ENCODE results near the gene PAH.
A peak's percentile ranks its signal among the peaks of the same experiment; 100 is the strongest.

Gene PAH

DNA sequence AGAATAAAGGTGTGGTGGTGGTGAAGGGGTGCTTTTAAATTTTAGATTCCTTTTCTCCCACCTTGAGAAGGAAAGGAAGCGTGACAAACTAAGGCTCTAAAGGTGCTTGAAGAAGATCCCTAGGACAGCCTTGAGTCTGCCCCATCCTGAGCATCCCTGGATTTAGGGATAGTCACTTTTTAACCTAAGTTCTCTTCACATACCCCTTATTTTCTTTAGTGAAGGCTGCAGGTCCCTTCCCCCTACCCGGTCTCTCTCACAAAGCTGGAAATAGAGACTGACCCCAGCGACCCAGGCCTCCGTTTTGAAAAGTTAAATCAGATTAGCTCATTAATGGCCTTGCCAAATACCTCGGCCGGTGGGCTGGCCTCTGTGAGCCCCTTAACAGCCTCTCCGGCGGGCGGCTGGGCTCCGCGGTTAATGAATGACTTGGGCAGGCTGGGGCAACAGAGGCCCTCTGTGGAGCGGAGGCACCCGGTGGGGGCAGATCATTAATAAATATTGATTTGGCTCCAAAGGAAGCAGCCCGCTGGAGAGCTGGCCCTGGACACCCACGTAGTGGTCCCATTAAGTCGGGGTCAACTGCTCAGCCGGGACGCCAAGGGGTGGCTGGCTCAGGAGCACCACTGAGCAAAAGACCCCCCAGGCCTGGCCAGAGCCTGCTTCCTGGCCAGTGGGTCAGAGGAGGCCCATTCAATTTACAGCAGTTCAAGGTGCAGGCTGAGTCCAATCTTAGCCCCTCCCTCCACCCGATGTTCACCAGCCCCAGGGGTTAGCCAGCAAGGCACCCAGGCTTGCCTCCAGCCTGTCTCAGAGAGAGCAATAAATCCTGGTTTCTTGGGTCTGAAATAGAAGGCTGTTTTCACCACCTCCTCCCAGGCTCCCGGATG is 31.8 kb downstream of the PAH start:
- no peak overlapping the region for H3K4me3 ChIP-seq (ENCODE audit: low read length)
- H3K36me3 ChIP-seq (ENCODE audit: insufficient read depth, low read length), result no peaks in the 10 kb centered on the region
- H3K9me3 ChIP-seq (replicated peaks; ENCODE audit: low read length), result no peaks in the 10 kb centered on the region
- H3K27me3 ChIP-seq (ENCODE audit: control insufficient read depth, insufficient read depth, low read length), result no peaks in the 10 kb centered on the region
- no peak overlapping the region for H3K4me2 ChIP-seq (ENCODE audit: low read length)
- H3K9ac ChIP-seq (ENCODE audit: low read depth, low read length), result no peak overlapping the region
- no peaks in the 10 kb centered on the region for H3K4me1 ChIP-seq (ENCODE audit: control insufficient read depth, insufficient read depth, low read length)

DNA sequence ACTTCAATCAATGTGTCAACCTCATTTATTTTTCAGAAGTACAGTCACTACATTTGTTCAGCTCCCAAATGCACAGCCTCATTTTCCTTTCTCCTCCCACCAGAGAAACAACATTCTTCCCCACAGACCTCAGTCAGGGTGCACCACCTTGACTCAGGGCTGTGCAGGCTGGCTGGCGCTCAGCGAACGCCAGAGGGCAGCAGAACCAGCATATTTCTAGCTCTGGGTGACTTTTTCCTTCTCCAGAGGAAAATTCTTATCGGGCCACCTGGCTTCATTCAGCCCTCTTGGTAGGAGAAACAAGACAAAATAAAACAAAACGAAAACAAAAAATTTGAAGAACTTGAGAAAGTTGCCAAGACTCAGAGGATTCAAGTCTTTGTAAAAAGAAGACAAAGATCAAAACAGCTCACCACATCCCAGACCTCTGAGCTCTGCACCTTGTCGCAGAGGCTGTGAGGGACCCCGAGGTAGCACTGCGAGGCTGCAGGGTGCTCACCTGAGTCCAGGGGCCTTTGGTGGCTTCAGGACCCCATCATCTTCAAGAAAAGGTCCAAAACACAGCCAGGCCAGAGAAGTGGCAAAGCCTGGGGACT is 33.7 kb downstream of the PAH start:
- Histone ChIP-seq H3K27me3 (ENCODE audit: control insufficient read depth, insufficient read depth, low read length) (no peaks in the 10 kb centered on the region), H3K36me3 (ENCODE audit: insufficient read depth, low read length) (no peaks in the 10 kb centered on the region), H3K4me1 (ENCODE audit: control insufficient read depth, insufficient read depth, low read length) (no peaks in the 10 kb centered on the region), H3K9me3 (replicated peaks; ENCODE audit: low read length) (no peaks in the 10 kb centered on the region), H3K4me3 (ENCODE audit: low read length) (no peak overlapping the region), H3K9ac (ENCODE audit: low read depth, low read length) (no peak overlapping the region), H3K4me2 (ENCODE audit: low read length) (no peak overlapping the region)

DNA sequence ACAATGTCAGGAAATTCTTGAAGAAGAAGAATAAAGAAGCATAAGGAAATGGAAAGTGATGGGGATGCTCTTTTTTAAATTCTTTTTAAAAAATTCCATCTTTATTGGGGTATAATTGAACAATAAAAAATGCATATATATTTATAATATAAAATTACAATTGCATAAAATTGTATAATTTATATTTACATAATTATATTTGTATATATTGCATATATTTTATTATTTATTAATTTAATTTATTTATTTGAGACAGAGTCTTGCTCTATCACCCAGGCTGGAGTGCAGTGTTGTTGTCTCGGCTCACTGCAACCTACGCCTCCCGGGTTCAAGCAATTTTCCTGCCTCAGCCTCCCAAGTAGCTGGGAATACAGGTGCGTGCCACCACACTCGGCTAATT is 36.3 kb downstream of the PAH start:
- H3K9ac ChIP-seq (ENCODE audit: low read depth, low read length), result no peak overlapping the region
- H3K4me3 ChIP-seq (ENCODE audit: low read length), result no peak overlapping the region
- H3K27me3 ChIP-seq (ENCODE audit: control insufficient read depth, insufficient read depth, low read length), result no peaks in the 10 kb centered on the region

DNA sequence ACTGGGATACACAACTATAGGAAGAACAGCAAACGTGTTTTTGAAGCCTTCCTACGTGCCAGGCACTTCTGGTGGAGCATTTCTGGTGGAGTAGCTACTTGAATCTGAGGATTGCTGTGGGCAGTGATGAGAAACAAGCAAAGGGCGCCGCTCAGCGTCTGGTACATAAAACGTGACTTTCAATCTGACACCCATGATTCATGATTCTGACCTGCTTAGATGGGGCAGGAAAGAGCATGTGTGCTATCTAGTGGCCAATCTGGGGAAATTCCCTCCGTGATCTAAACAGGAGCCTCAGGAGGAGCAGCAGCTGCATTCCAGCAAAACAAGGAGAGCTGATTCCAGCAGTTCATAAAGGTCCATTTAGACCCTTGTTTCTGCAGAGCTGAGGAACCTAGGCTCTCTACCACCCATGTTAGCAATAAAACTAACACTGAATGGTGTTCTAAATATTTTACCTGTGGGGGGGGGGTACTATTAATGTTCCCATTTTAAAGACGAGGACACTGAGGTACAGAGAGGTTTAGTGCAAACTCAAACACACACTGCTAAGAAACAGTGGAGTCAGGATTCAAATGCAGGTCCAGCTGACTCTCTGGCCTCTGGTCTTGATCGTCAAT is 37.8 kb downstream of the PAH start:
- Histone ChIP-seq H3K27me3 (ENCODE audit: control insufficient read depth, insufficient read depth, low read length) (no peaks in the 10 kb centered on the region), H3K4me3 (ENCODE audit: low read length) (no peak overlapping the region), H3K9me3 (replicated peaks; ENCODE audit: low read length) (no peaks in the 10 kb centered on the region), H3K9ac (ENCODE audit: low read depth, low read length) (no peak overlapping the region), H3K4me2 (ENCODE audit: low read length) (peak overlapping the region; percentile 23), H3K36me3 (ENCODE audit: insufficient read depth, low read length) (no peaks in the 10 kb centered on the region), H3K4me1 (ENCODE audit: control insufficient read depth, insufficient read depth, low read length) (no peaks in the 10 kb centered on the region)

More for the DNA sequence above, 36.3 kb downstream of the PAH start:
- no peaks in the 10 kb centered on the region for H3K4me1 ChIP-seq (ENCODE audit: control insufficient read depth, insufficient read depth, low read length)
- H3K9me3 ChIP-seq (replicated peaks; ENCODE audit: low read length), result no peaks in the 10 kb centered on the region
- no peaks in the 10 kb centered on the region for H3K36me3 ChIP-seq (ENCODE audit: insufficient read depth, low read length)
- no peak overlapping the region for H3K4me2 ChIP-seq (ENCODE audit: low read length)

DNA sequence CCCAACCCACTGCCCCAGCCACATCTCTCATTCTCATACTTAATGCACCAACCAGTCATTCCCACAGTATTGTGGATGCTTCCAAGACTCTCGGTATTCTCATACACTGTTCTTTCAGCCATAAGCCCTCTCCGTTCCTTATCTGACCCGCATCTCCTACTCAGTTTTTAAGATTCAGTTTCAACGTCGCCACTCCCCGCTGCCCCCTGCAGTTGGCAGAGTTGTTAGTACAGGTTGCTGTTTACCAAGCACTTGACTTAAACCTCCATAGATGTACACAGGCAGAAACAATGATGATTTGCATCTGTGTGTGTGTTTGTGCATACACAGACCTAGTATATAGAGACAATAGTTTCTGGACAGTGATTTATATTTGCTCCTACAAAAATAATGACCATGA is 40.2 kb downstream of the PAH start:
- no peaks in the 10 kb centered on the region for H3K9me3 ChIP-seq (replicated peaks; ENCODE audit: low read length)
- no peak overlapping the region for H3K9ac ChIP-seq (ENCODE audit: low read depth, low read length)
- no peaks in the 10 kb centered on the region for H3K36me3 ChIP-seq (ENCODE audit: insufficient read depth, low read length)
- no peaks in the 10 kb centered on the region for H3K27me3 ChIP-seq (ENCODE audit: control insufficient read depth, insufficient read depth, low read length)
- no peak overlapping the region for H3K4me3 ChIP-seq (ENCODE audit: low read length)
- H3K4me1 ChIP-seq (ENCODE audit: control insufficient read depth, insufficient read depth, low read length), result no peaks in the 10 kb centered on the region
- H3K4me2 ChIP-seq (ENCODE audit: low read length), result no peak overlapping the region

DNA sequence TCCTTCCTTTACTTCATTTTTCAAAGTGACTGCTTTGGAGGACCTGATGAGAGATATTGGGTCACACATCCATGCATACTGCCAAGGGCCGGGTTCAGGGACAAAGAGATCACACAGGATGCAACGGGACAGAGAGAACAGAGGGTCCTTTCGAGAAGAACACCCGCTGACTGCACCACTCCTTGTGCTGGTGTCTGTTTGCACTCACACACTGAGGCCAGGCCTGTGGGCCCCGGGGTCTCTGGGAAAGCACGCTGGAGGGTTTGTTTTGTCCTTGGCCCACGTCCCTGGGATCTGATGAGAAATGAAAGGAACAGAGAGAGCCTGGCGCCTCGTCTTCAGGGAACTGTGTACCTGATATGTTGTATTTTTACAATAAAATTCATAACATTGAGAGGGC is 42.2 kb downstream of the PAH start:
- Histone ChIP-seq H3K4me2 (ENCODE audit: low read length) (no peak overlapping the region), H3K4me1 (ENCODE audit: control insufficient read depth, insufficient read depth, low read length) (no peaks in the 10 kb centered on the region), H3K9me3 (replicated peaks; ENCODE audit: low read length) (no peaks in the 10 kb centered on the region), H3K4me3 (ENCODE audit: low read length) (no peak overlapping the region), H3K9ac (ENCODE audit: low read depth, low read length) (no peak overlapping the region), H3K36me3 (ENCODE audit: insufficient read depth, low read length) (no peaks in the 10 kb centered on the region), H3K27me3 (ENCODE audit: control insufficient read depth, insufficient read depth, low read length) (no peaks in the 10 kb centered on the region)

DNA sequence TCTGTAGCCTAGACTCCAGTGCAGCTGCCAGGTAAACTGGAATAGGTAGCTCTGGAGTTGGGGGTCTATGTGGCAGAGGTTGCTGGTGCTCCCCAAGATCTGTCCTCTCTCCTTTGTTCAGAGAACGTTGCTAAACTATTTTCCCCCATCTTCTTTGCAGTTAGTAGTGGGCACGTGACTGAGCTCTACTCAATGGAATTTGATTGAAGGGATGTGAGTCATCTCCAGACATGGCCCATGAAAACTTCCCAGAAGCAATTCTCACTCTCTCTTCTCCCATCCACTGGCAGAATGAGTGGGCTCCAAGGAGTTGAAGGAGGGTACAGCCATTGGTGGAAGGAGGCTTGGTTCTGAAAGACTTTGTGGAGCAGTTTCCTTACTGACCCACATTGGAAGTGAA is 44.0 kb downstream of the PAH start:
- Histone ChIP-seq H3K4me1 (ENCODE audit: control insufficient read depth, insufficient read depth, low read length) (no peaks in the 10 kb centered on the region), H3K36me3 (ENCODE audit: insufficient read depth, low read length) (no peaks in the 10 kb centered on the region), H3K27me3 (ENCODE audit: control insufficient read depth, insufficient read depth, low read length) (no peaks in the 10 kb centered on the region), H3K4me2 (ENCODE audit: low read length) (no peak overlapping the region), H3K4me3 (ENCODE audit: low read length) (no peak overlapping the region), H3K9me3 (replicated peaks; ENCODE audit: low read length) (no peaks in the 10 kb centered on the region), H3K9ac (ENCODE audit: low read depth, low read length) (no peak overlapping the region)

DNA sequence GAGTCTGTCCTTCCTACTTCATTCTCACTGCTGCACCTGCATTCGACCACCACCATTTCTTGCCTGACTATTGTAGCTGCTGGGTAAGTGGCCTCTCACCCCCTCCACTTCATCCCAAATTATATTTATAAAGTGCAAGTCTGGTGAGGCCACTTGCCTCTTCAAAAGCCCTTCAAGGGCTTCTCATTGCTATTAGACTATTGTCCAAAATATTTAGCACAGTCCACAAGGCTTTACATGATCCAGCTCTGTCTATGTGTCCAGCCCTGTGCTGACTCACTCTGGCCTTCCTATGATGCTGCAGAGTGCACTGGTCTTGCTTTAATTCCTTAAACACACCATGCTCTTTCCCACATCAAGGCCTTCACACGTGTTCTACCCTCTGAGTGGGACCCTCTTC is 46.0 kb downstream of the PAH start:
- Histone ChIP-seq H3K4me1 (ENCODE audit: control insufficient read depth, insufficient read depth, low read length) (no peaks in the 10 kb centered on the region), H3K27me3 (ENCODE audit: control insufficient read depth, insufficient read depth, low read length) (no peaks in the 10 kb centered on the region), H3K9ac (ENCODE audit: low read depth, low read length) (no peak overlapping the region), H3K4me3 (ENCODE audit: low read length) (no peak overlapping the region), H3K9me3 (replicated peaks; ENCODE audit: low read length) (no peaks in the 10 kb centered on the region), H3K36me3 (ENCODE audit: insufficient read depth, low read length) (no peaks in the 10 kb centered on the region), H3K4me2 (ENCODE audit: low read length) (no peak overlapping the region)

DNA sequence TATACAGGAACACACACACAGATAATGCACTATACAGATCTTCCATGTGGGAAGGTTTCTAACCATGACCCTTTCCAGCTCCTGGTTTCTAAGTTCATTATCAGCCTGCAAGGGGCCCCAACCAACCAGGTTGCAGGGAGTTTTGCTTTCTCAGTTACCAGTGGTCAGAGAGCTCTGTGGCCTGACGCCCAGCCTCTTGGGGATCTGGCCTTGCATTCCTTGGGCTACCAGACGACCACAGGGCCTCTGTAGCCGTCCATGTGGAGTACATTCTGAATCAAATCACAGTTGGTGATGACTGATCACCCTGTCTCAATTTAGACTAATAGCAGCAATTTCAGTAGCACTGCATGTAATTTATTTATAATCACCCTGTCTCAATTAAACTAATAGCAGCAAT is 47.5 kb downstream of the PAH start:
- Histone ChIP-seq H3K9ac (ENCODE audit: low read depth, low read length) (no peak overlapping the region), H3K27me3 (ENCODE audit: control insufficient read depth, insufficient read depth, low read length) (no peaks in the 10 kb centered on the region), H3K36me3 (ENCODE audit: insufficient read depth, low read length) (no peaks in the 10 kb centered on the region), H3K4me1 (ENCODE audit: control insufficient read depth, insufficient read depth, low read length) (no peaks in the 10 kb centered on the region), H3K4me3 (ENCODE audit: low read length) (no peak overlapping the region), H3K4me2 (ENCODE audit: low read length) (no peak overlapping the region), H3K9me3 (replicated peaks; ENCODE audit: low read length) (no peaks in the 10 kb centered on the region)

DNA sequence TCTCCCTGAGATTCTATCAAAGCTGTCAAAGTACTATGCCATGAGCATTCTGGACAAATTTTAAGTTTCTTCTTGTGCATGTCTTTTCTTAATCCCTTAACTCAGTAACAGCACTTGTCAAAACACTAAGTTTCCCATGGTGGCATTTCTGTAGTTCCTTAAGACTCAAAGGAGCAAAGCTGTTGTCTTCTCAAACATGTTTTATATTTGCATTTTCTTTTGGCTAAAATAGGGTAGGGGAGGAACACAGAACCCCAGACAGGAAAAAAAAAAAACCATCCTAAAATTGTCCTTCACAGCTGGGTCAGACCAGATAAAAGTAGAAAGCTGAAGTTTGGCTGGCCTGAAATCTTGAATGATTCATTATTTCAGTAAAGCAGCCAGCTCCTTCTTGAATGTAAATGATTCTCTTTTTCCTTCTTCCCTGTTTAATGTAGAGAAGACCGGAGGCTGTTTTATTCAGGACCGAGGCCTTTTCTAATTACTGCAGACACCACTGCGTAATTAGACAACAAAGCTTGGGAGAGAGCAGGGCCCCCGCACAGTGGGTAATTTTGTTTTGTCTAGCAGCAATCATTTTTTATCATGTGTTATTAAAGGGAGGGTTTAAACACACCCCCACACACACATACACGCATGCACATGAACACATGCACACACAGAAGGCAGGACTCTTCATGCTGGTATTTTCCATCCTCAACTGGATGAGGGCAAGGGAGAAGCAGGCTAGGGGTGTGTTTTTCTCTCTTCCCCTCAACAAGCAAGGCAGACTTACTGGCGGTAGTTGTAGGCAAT is 51.0 kb downstream of the PAH start:
- H3K4me1 ChIP-seq (ENCODE audit: control insufficient read depth, insufficient read depth, low read length), result no peaks in the 10 kb centered on the region
- H3K27me3 ChIP-seq (ENCODE audit: control insufficient read depth, insufficient read depth, low read length), result no peaks in the 10 kb centered on the region
- no peak overlapping the region for H3K9ac ChIP-seq (ENCODE audit: low read depth, low read length)
- no peak overlapping the region for H3K4me2 ChIP-seq (ENCODE audit: low read length)
- no peaks in the 10 kb centered on the region for H3K36me3 ChIP-seq (ENCODE audit: insufficient read depth, low read length)
- no peak overlapping the region for H3K4me3 ChIP-seq (ENCODE audit: low read length)
- no peaks in the 10 kb centered on the region for H3K9me3 ChIP-seq (replicated peaks; ENCODE audit: low read length)

DNA sequence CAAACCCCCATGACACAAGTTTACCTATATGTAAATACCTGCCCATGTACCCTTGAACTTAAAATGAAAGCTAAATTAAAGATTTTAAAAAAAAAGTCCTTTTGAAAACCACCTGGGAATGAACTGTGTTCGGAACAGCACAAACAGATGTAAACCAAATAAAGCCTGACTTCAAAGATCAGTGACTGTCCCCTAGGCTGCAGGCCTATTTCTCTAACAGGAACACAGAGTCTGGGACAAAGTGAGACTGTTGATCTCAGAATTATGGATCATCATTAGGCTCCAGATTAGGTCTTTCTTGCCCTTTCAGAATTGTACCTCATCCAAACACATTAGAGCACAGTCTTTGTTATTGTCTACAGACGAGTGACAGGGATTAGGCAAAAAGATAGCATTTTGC is 54.6 kb downstream of the PAH start:
- H3K27me3 ChIP-seq (ENCODE audit: control insufficient read depth, insufficient read depth, low read length), result no peaks in the 10 kb centered on the region
- no peak overlapping the region for H3K9ac ChIP-seq (ENCODE audit: low read depth, low read length)
- H3K9me3 ChIP-seq (replicated peaks; ENCODE audit: low read length), result no peaks in the 10 kb centered on the region
- no peaks in the 10 kb centered on the region for H3K36me3 ChIP-seq (ENCODE audit: insufficient read depth, low read length)
- H3K4me3 ChIP-seq (ENCODE audit: low read length), result no peak overlapping the region
- no peak overlapping the region for H3K4me2 ChIP-seq (ENCODE audit: low read length)
- no peaks in the 10 kb centered on the region for H3K4me1 ChIP-seq (ENCODE audit: control insufficient read depth, insufficient read depth, low read length)
